Measurements from ENCODE around the gene CD24. TPM values are rescaled to one million over a fixed set of nuclear protein-coding genes. Genes with fewer than 3 reads are reported as not detected.

CD24 gene, protein sequence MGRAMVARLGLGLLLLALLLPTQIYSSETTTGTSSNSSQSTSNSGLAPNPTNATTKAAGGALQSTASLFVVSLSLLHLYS
- 267 TPM for total RNA-seq

DNA sequence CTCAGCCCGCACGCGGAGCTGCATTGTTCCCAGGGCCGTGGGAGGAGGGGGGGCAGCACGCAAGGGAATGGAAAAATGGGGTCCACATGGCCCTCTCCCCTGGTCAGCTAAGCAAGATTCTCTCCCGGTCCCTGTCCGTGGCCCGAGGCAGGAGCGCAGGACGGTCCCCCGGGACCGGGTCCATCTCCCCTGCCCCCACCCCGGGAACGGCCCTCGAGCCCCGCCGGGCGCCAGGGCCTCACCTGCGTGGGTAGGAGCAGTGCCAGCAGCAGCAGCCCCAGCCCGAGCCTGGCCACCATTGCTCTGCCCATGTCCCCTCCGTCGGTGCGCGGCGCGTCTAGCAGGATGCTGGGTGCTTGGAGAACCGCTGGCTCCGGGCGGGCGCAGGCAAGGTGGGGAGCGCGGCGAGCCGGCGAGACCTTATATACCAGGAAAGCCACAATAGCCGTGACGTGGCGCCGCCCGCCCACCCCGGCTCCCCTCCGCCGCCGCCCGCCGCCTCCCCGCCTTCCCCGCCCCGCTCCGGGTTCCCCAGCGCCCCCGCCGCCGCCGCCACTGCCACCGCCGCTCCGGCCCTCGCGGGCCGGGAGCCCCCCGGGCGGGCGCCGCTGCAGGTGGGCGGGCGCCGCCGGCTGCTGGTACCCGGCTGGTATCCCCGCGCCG lies at the start of gene CD24:
Gene CD24 (minus strand): TSS at position 394 of the 663 bp plus-strand sequence. CDS start 83 bp downstream, at position 311.

Other genes with a start within 250 kb of the CD24 start
- 17.0 TPM for gene MTRES1, start 53.5 kb upstream of the CD24 start, total RNA-seq
- 6.9 TPM for gene BEND3, start 140.8 kb upstream of the CD24 start, total RNA-seq

Data from camera-type eye (tissue), 1 donor.